Heart right ventricle (tissue), 16 donors: ENCODE results near the gene ZNF430. TPM values are rescaled to one million over a fixed set of nuclear protein-coding genes. Genes with fewer than 3 reads are reported as not detected.
"Not testable (repeated sequence)": the region's sequence is repeated elsewhere in the genome, so short reads cannot be mapped to it uniquely, and the experiment has no call there.

Experiments used
- ATAC-seq, 8 donors: fragments of 200-7000 bp; cut with Tn5 transposase; one replicate each; pipeline ENCODE4 v1.9.1; 2020; ENCODE audit warnings: mild to moderate bottlenecking in 8 of 8, moderate library complexity in 8 of 8, moderate number of reproducible peaks in 1 of 8
- DNase-seq, 2 donors: peaks; one replicate each; pipeline ENCODE4 v3.0.0-alpha.2; 2020
- H3K27ac ChIP-seq, 10 donors: fragments of 200-600 bp; sonication (generic) in 2 of 10; one replicate each; pipeline versions ENCODE4 v1.5.0 to v1.8.0; 2020 to 2022; ENCODE audit warnings: mild to moderate bottlenecking in 3 of 10
- H3K27me3 ChIP-seq, 7 donors: fragments of 200-600 bp; one replicate each; pipeline ENCODE4 v1.8.0; 2021 to 2022; ENCODE audit warnings: mild to moderate bottlenecking in 2 of 7
- H3K36me3 ChIP-seq, 9 donors: fragments of 200-600 bp; sonication (generic) in 1 of 9; one replicate each; pipeline versions ENCODE4 v1.5.0 to v1.8.0; 2020 to 2022; ENCODE audit warnings: mild to moderate bottlenecking in 2 of 9
- H3K4me1 ChIP-seq, 9 donors: fragments of 200-600 bp; sonication (generic) in 1 of 9; one replicate each; pipeline versions ENCODE4 v1.5.0 to v1.8.0; 2020 to 2022; ENCODE audit warnings: mild to moderate bottlenecking in 4 of 9
- H3K4me3 ChIP-seq, 10 donors: fragments of 200-600 bp; sonication (generic) in 2 of 10; one replicate each; pipeline versions ENCODE4 v1.5.0 to v1.8.0; 2020 to 2022; ENCODE audit warnings: mild to moderate bottlenecking in 7 of 10, moderate library complexity in 2 of 10
- H3K9me3 ChIP-seq, 11 donors: fragments of 200-600 bp in 10 of 11; sonication (generic) in 2 of 11; one replicate each; pipeline versions ENCODE4 v1.5.0 to v1.8.0; 2013 to 2022; ENCODE audit warnings: mild to moderate bottlenecking in 2 of 11, control low read depth in 1 of 11, moderate library complexity in 1 of 11
- CTCF ChIP-seq, 9 donors: fragments of 200-600 bp; sonication (generic) in 2 of 9; IDR thresholded peaks; one replicate each; pipeline versions ENCODE4 v1.5.0 to v1.8.0; 2021 to 2022; ENCODE audit warnings: antibody characterized with exemption in 9 of 9, mild to moderate bottlenecking in 5 of 9, moderate library complexity in 1 of 9
- WGBS, 2 donors: extraction: QIAGEN DNeasy Blood & Tissue Kit; methylation state at CpG; one replicate each; pipeline ENCODE4 v1.1.7; 2013; ENCODE audit warnings: inconsistent platforms in 1 of 2; 5-methylcytosine and 5-hydroxymethylcytosine counted together
- intact Hi-C, 10 donors: fragments of 100-400 bp; cut with DNase I; formaldehyde crosslinking; loops; one replicate each; pipeline versions ENCODE4 v1.11.1 to v1.14.2; 2022
- long read RNA-seq, 3 donors: library from polyadenylated mRNA; unstranded; transcript quantifications; one replicate each; pipeline ENCODE4 v2.0.0, GENCODE V29; 2020 to 2021
- polyA plus RNA-seq, 2 donors: library from polyadenylated mRNA; stranded (reverse); fragments of 200-250 nt; gene quantifications; one replicate each; pipeline ENCODE4 v1.2.3, GENCODE V29; 2013
- total RNA-seq, 10 donors: library from RNA; stranded (reverse); fragmentation: NEBNext Ultra II Directional in 3 of 10; extraction: Animal tissue kit (Norgen Biotek cat#: 25700) in 3 of 10; gene quantifications; one replicate each; pipeline versions ENCODE4 v1.2.1 to v1.2.4, GENCODE V29; 2021 to 2023
- donor health status: Arrhythmogenic right ventricular cardiomyopathy.
- donor health status: ischemic (EF 13 %, LVEDD 7.1; RV severe dilation, severe dysfunction).
- donor health status: healthy with polysubstance abuse.
- donor health status: DM: no; HTN: yes; CAD: no.
- donor health status: DM: no; HTN: no; CAD: no.
- donor health status: ischemic (EF 25% LVEDD 6.9; RV normal size, moderate dysfunction).
- donor health status: ischemic (EF 25% LVEDD 5.7; RV mildly dilated, moderate dysfunction).
- donor health status: healthy.
- donor health status: DM: yes; HTN: yes; CAD: no.
- donor health status: Ischemic cardiomyopathy.
- donor health status: ischemic (EF 35%, LVEDD 5.7; RV mildly dilated, moderate dysfunction).
- donor health status: nonischemic (EF 11% LVEDD 7.7; RV severe dilation, severe dysfunction).
- donor health status: DM: yes; HTN: yes; CAD: no.
- donor health status: PGD.
- donor health status: ischemic (EF 29% LVEDD 5.4; RV normal size, mild dysfunction).
- donor health status: nonischemic (EF 23%, LVEDD 6.1; RV moderate dilation, normal function).

ZNF430 gene
- total RNA-seq (1 to 10 TPM; 3.1 to 5.7 (median 4.2) TPM), polyA plus RNA-seq (1 to 10 TPM; 1.0 to 2.0 TPM)
- long read RNA-seq, donor 1, partial matches to known transcripts = 0 of 2 reads
- long read RNA-seq, donor 1, other reads (novel, unspliced or antisense) = 1 of 2 reads
- long read RNA-seq, donor 2, partial matches to known transcripts = 0 of 2 reads
- long read RNA-seq, donor 2, other reads (novel, unspliced or antisense) = 1 of 2 reads
- long read RNA-seq, donor 3, partial matches to known transcripts = 0 of 5 reads
- long read RNA-seq, donor 3, other reads (novel, unspliced or antisense) = 2 of 5 reads

- H3K4me3 ChIP-seq = peak within 1 kb of the TSS; percentile 77 to 99 (median 88)
- peak; percentile 87 to 96 for DNase-seq
- no peak for TF ChIP-seq CTCF (IDR thresholded peaks at IDR 0.05)
- intact Hi-C loops = loop anchor here in 1 of 10 donors (5.0 kb wide), 1 partner anchor 122 kb away; the partner anchor contains the start of gene ZNF431
- 4 to 5% methylated on average over 44 of the region's 44 CpGs for WGBS, 2 donors
- peak within 1 kb of the TSS; percentile 42 to 94 (median 84) for H3K27ac ChIP-seq
- H3K4me1 ChIP-seq = peaks cover 0 to 29% (median 11%) of the 10 kb centered on the region in 9 donors
- H3K9me3 ChIP-seq = no peaks in the 10 kb centered on the region
- H3K27me3 ChIP-seq = no peaks in the 10 kb centered on the region
- H3K36me3 ChIP-seq = peaks cover 0 to 33% (median 10%) of the 10 kb centered on the region in 9 donors
- peak; percentile 100 for ATAC-seq
These were observed at the start of gene ZNF430 for GRCh38 chr19:21020298-21021227. Gene ZNF430 (plus strand): TSS chr19:21020657. CDS start chr19:21020801, 144 bp downstream.

- DNase-seq, ATAC-seq, H3K4me1 ChIP-seq, intact Hi-C loops, H3K27ac ChIP-seq, H3K27me3 ChIP-seq, H3K4me3 ChIP-seq, H3K36me3 ChIP-seq: not testable (repeated sequence)
- peaks cover 0 to 56% (median 8%) of the 10 kb centered on the region in 11 donors for H3K9me3 ChIP-seq
- whole genome bisulfite sequencing, 2 donors = 88 to 94% methylated on average over 2 of the region's 2 CpGs
These were observed 27.7 kb upstream of the ZNF430 start for GRCh38 chr19:20992788-20993187.

- DNase-seq = peak; percentile 81 to 91
- H3K36me3 ChIP-seq = no peaks in the 10 kb centered on the region
- H3K27me3 ChIP-seq = no peaks in the 10 kb centered on the region
- 2 to 3% methylated on average over 29 of the region's 29 CpGs for WGBS, 2 donors
- H3K4me1 ChIP-seq = peaks cover 0 to 10% (median 3%) of the 10 kb centered on the region in 9 donors
- H3K27ac ChIP-seq = no peak overlapping the region
- no peak for TF ChIP-seq CTCF (IDR thresholded peaks at IDR 0.05)
- peak overlapping the region in 9 of 10 donors; percentile 26 to 60 (median 51) for H3K4me3 ChIP-seq
- H3K9me3 ChIP-seq = no peaks in the 10 kb centered on the region
- peak; percentile 100 for ATAC-seq
- intact Hi-C loops = no loop called here
These were observed 20.6 kb upstream of the ZNF430 start for GRCh38 chr19:20999731-21000352.

- peaks cover 0 to 40% (median 10%) of the 10 kb centered on the region in 9 donors for H3K36me3 ChIP-seq
- H3K4me1 ChIP-seq = peaks cover 0 to 29% (median 11%) of the 10 kb centered on the region in 9 donors
- WGBS, 2 donors = 17 to 18% methylated on average over 11 of the region's 11 CpGs
- intact Hi-C loops = loop anchor here in 1 of 10 donors (5.0 kb wide), 1 partner anchor 121 kb away; the partner anchor contains the start of gene ZNF431
- not testable (repeated sequence) for H3K27me3 ChIP-seq, DNase-seq, H3K9me3 ChIP-seq
- peak overlapping the region; percentile 77 to 99 (median 88) for H3K4me3 ChIP-seq
- ATAC-seq = peak in 2 of 8 donors; percentile 15 to 20
- H3K27ac ChIP-seq = peak overlapping the region in 8 of 10 donors; percentile 79 to 94 (median 86)
These were observed 781 bp downstream of the ZNF430 start for GRCh38 chr19:21021238-21021637.
